Measurements from ENCODE around the gene PRKAG3.

PRKAG3 gene

GRCh38 chr2:218857371-218858137, 26.0 kb upstream of the PRKAG3 start:
- no peak for TF ChIP-seq CTCF (IDR thresholded peaks at IDR 0.05; ENCODE audit: borderline replicate concordance, insufficient read depth, low read depth, low read length)
- H3K4me3 ChIP-seq (ENCODE audit: low read depth, low read length), result no peak overlapping the region

GRCh38 chr2:218856896-218857243, 25.3 kb upstream of the PRKAG3 start:
- no peak for TF ChIP-seq CTCF (IDR thresholded peaks at IDR 0.05; ENCODE audit: borderline replicate concordance, insufficient read depth, low read depth, low read length)
- H3K4me3 ChIP-seq (ENCODE audit: low read depth, low read length), result no peak overlapping the region

DNA sequence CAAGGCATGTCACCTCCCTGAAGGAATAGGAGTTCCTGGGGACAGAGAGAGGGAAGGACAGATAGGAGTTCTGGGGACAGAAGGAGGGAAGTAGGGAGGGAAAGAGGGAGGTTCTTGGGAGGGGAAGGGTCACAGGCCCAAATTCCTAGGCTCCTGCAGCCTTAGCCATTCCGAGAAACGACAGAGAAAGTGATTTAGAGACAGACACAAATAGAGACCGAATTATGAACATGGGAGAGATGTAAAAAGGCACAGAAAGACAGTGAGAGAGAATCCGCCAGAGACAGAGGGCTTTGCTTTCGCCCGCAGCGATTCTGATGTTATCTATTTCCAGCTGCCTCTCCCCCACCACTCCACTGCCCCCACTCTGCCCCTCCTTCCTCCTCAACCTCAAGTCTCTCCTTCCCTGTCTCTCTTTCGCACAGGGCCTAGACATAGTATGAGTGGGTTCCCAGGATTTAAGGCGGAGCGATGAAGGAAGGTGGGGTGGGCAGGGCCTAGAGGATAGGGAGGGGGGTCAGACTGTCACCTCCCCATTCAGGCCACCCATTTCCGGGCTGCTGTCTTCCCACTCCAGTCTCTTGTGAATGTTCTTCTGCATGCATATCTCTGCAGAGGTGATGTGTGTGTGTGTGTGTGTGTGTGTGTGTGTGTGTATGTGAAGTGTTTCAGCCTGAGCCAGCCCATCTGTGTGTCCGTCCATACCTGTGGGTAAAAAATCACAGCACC, 24.7 kb upstream of the PRKAG3 start:
- TF ChIP-seq CTCF (IDR thresholded peaks at IDR 0.05; ENCODE audit: borderline replicate concordance, insufficient read depth, low read depth, low read length), result no peak
- no peak overlapping the region for H3K4me3 ChIP-seq (ENCODE audit: low read depth, low read length)

GRCh38 chr2:218855305-218856166, 23.9 kb upstream of the PRKAG3 start:
- TF ChIP-seq CTCF (IDR thresholded peaks at IDR 0.05; ENCODE audit: borderline replicate concordance, insufficient read depth, low read depth, low read length), result no peak
- H3K4me3 ChIP-seq (ENCODE audit: low read depth, low read length), result no peak overlapping the region

- no peak overlapping the region for H3K4me3 ChIP-seq (ENCODE audit: low read depth, low read length)
- TF ChIP-seq CTCF (IDR thresholded peaks at IDR 0.05; ENCODE audit: borderline replicate concordance, insufficient read depth, low read depth, low read length), result no peak
These were observed 23.3 kb upstream of the PRKAG3 start for GRCh38 chr2:218854860-218855259.

DNA sequence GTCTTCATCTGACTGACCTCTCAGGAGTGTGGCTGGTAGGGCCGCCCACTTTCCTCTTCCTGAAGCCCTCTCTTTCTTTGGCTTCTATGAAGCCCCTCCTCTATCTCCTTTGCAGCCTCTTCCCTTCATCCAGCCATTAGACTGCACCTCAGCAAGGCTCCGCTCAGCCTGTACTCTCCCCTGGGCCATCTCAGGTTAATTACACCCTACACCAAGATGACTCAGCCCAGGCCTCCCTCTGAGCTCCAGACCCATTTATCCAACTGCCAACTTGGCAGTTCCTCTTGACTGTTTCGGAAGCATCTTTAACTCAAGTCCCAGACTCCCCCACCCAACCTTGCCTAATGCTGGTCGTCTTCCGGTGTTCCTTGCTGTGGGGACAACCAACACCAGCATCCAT, 22.2 kb upstream of the PRKAG3 start:
- no peak for TF ChIP-seq CTCF (IDR thresholded peaks at IDR 0.05; ENCODE audit: borderline replicate concordance, insufficient read depth, low read depth, low read length)
- no peak overlapping the region for H3K4me3 ChIP-seq (ENCODE audit: low read depth, low read length)
